ENCODE results near the gene INPP4B. TPM values are rescaled to one million over a fixed set of nuclear protein-coding genes. Genes with fewer than 3 reads are reported as not detected.

INPP4B gene
- total RNA-seq, result 0.02 TPM in 1 of 2 replicates, not detected in the other
- 1.9 TPM for total RNA-seq (2013)
- polyA plus RNA-seq, result 0.03 and 0.30 TPM in 2 replicates
- 0.43 and 3.6 TPM in 2 replicates for polyA minus RNA-seq

GRCh38 chr4:142846108-142846728 lies at the start of gene INPP4B:
TSS of gene INPP4B (minus strand) at chr4:142846301.
- WGBS (ENCODE audit: insufficient coverage), result under 1% methylated on average over 55 of the region's 55 CpGs
- TF ChIP-seq, protein P1, sequence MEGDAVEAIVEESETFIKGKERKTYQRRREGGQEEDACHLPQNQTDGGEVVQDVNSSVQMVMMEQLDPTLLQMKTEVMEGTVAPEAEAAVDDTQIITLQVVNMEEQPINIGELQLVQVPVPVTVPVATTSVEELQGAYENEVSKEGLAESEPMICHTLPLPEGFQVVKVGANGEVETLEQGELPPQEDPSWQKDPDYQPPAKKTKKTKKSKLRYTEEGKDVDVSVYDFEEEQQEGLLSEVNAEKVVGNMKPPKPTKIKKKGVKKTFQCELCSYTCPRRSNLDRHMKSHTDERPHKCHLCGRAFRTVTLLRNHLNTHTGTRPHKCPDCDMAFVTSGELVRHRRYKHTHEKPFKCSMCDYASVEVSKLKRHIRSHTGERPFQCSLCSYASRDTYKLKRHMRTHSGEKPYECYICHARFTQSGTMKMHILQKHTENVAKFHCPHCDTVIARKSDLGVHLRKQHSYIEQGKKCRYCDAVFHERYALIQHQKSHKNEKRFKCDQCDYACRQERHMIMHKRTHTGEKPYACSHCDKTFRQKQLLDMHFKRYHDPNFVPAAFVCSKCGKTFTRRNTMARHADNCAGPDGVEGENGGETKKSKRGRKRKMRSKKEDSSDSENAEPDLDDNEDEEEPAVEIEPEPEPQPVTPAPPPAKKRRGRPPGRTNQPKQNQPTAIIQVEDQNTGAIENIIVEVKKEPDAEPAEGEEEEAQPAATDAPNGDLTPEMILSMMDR (IDR thresholded peaks at IDR 0.05), result no peak
- no peak for TF ChIP-seq EZH2 (IDR thresholded peaks at IDR 0.05; ENCODE audit: borderline replicate concordance, insufficient read depth, low read depth, low read length, poor library complexity, severe bottlenecking)
- H3K4me1 Mint-ChIP-seq, result peaks cover 25% of the 10 kb centered on the region
- H3K9me3 Mint-ChIP-seq (ENCODE audit: insufficient read depth), result no peaks in the 10 kb centered on the region
- Histone ChIP-seq H3K4me1 (ENCODE audit: control insufficient read depth in 2 of 2, insufficient read depth in 2 of 2, low read length in 2 of 2) (peaks cover 24 to 30% of the 10 kb centered on the region in 2 donors), H3K36me3 (replicated peaks in 1 of 2; ENCODE audit: control extremely low read depth in 1 of 2, control insufficient read depth in 1 of 2, extremely low read depth in 1 of 2, insufficient read depth in 2 of 2, low read length in 1 of 2) (no peaks in the 10 kb centered on the region), H4K20me1 (ENCODE audit: control insufficient read depth, insufficient read depth, low read length, poor library complexity, severe bottlenecking) (no peaks in the 10 kb centered on the region), H3K4me3 (ENCODE audit: control extremely low read depth in 1 of 5, extremely low read depth in 1 of 5, insufficient read depth in 1 of 5, low read depth in 2 of 5, low read length in 4 of 5) (peak within 1 kb of the TSS; percentile 14 to 58 (median 43)), H3K27me3 (replicated peaks in 1 of 4; ENCODE audit: control extremely low read depth in 1 of 4, control insufficient read depth in 3 of 4, insufficient read depth in 4 of 4, low read length in 3 of 4) (peaks cover 0 to 33% (median 31%) of the 10 kb centered on the region in 4 experiments), H3K79me2 (ENCODE audit: control insufficient read depth, insufficient read depth, low read length) (no peaks in the 10 kb centered on the region), H2AFZ (ENCODE audit: insufficient read depth, low read depth, low read length, poor library complexity, severe bottlenecking) (peak within 1 kb of the TSS; percentile 62), H3K27ac (ENCODE audit: low read length in 2 of 2) (no peak within 1 kb of the TSS), H3K9me3 (ENCODE audit: control extremely low read depth in 1 of 3, control insufficient read depth in 2 of 3, insufficient read depth in 1 of 3, low read length in 2 of 3) (peaks cover 0 to 6% (median 0%) of the 10 kb centered on the region in 3 donors), H3K4me2 (replicated peaks; ENCODE audit: low read depth, low read length, poor library complexity, severe bottlenecking) (peak within 1 kb of the TSS; percentile 81), H3K9ac (ENCODE audit: low read length) (peak within 1 kb of the TSS; percentile 49)
- intact Hi-C loops (cut with micrococcal nuclease), result loop anchor here (10.0 kb wide), 1 partner anchor 1981 kb away; no protein-coding TSS in a partner anchor
- peak within 1 kb of the TSS; percentile 78 for H3K4me3 Mint-ChIP-seq
- POLR2A ChIA-PET, result no interaction called here
- CTCF ChIA-PET, result no interaction called here
- peak; percentile 7 for DNase-seq
- H3K27ac Mint-ChIP-seq, result no peak within 1 kb of the TSS
- ATAC-seq (ENCODE audit: low read depth), result no peak
- peaks cover 41% of the 10 kb centered on the region for H3K27me3 Mint-ChIP-seq

GRCh38 chr4:142893012-142893411 lies 46.9 kb upstream of the INPP4B start:
- no peak for TF ChIP-seq EZH2 (IDR thresholded peaks at IDR 0.05; ENCODE audit: borderline replicate concordance, insufficient read depth, low read depth, low read length, poor library complexity, severe bottlenecking)
- TF ChIP-seq, protein P1 (IDR thresholded peaks at IDR 0.05), result no peak
- CTCF ChIA-PET, result no interaction called here
- no peak for ATAC-seq (ENCODE audit: low read depth)
- intact Hi-C loops (cut with micrococcal nuclease), result no loop called here
- Histone ChIP-seq H3K4me2 (replicated peaks; ENCODE audit: low read depth, low read length, poor library complexity, severe bottlenecking) (no peak overlapping the region), H3K27ac (ENCODE audit: low read length in 2 of 2) (no peak overlapping the region), H2AFZ (ENCODE audit: insufficient read depth, low read depth, low read length, poor library complexity, severe bottlenecking) (no peak overlapping the region), H3K27me3 (replicated peaks in 1 of 4; ENCODE audit: control extremely low read depth in 1 of 4, control insufficient read depth in 3 of 4, insufficient read depth in 4 of 4, low read length in 3 of 4) (no peaks in the 10 kb centered on the region), H3K4me3 (ENCODE audit: control extremely low read depth in 1 of 5, extremely low read depth in 1 of 5, insufficient read depth in 1 of 5, low read depth in 2 of 5, low read length in 4 of 5) (no peak overlapping the region), H3K9me3 (ENCODE audit: control extremely low read depth in 1 of 3, control insufficient read depth in 2 of 3, insufficient read depth in 1 of 3, low read length in 2 of 3) (peaks cover 0 to 14% (median 1%) of the 10 kb centered on the region in 3 donors), H3K36me3 (replicated peaks in 1 of 2; ENCODE audit: control extremely low read depth in 1 of 2, control insufficient read depth in 1 of 2, extremely low read depth in 1 of 2, insufficient read depth in 2 of 2, low read length in 1 of 2) (no peaks in the 10 kb centered on the region), H3K9ac (ENCODE audit: low read length) (no peak overlapping the region), H3K4me1 (ENCODE audit: control insufficient read depth in 2 of 2, insufficient read depth in 2 of 2, low read length in 2 of 2) (no peaks in the 10 kb centered on the region), H3K79me2 (ENCODE audit: control insufficient read depth, insufficient read depth, low read length) (no peaks in the 10 kb centered on the region), H4K20me1 (ENCODE audit: control insufficient read depth, insufficient read depth, low read length, poor library complexity, severe bottlenecking) (no peaks in the 10 kb centered on the region)
- Mint-ChIP-seq H3K4me3 (no peak overlapping the region), H3K27me3 (no peaks in the 10 kb centered on the region), H3K9me3 (ENCODE audit: insufficient read depth) (peaks cover 2% of the 10 kb centered on the region), H3K27ac (no peak overlapping the region), H3K4me1 (no peaks in the 10 kb centered on the region)
- DNase-seq, result no peak
- 90% methylated on average over 2 of the region's 3 CpGs for WGBS (ENCODE audit: insufficient coverage)
- POLR2A ChIA-PET, result no interaction called here

Data from B cell (primary cell).